GM19023 (cell line): ENCODE measurements around the gene PAF1.

Experiments used
- ATAC-seq: cut with Tn5 transposase; IDR thresholded peaks from one replicate; pipeline ENCODE4 v1.9.1; 2021; ENCODE audit warnings: mild to moderate bottlenecking, moderate library complexity; ENCODE audit not compliant: unreplicated experiment

PAF1 gene

DNA sequence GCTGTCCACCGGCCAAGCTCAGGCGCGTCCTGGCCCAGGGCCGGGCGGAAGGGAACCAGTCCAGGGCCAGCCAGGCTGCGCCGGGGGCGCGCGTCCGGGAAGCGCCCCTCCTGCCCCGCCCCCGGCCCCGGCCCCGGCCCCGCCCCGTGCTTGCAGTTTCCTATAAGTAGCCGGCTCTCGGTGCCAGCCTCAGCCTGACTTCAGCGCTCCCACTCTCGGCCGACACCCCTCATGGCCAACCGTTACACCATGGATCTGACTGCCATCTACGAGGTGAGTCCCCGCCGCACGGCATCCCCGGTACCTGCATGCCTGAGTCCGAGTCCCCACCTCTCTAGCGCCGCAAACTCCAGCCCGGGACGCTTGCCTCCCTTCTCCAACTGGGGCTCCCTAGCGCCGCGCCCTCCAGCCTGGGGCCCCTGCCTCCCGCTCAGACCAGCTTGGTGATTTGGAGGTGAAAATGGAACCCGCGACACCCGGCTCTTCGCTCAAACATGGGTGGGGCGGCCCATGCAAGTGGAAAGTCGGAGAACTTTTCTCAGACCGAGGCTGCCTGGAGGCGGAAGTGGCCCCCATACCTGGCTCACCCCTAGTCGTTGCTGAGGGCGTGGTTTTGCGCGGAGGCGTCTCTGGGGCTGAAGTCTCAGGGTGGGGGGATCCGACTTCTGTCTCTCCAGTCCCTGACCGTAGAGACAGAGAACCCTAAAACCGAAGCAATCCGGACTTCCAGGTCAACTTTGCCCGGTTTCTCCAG, 15.9 kb upstream of the PAF1 start, which contains the start of gene ZFP36:
TSS of gene ZFP36 (plus strand) at position 192 of the 754 bp plus-strand sequence. CDS start at position 250, 58 bp downstream.
- peak; percentile 13 for ATAC-seq

GRCh38 chr19:39405958-39406655, 15.2 kb upstream of the PAF1 start:
- no peak for ATAC-seq

- ATAC-seq: no peak
Measured at GRCh38 chr19:39405261-39405957, 14.5 kb upstream of the PAF1 start.

DNA sequence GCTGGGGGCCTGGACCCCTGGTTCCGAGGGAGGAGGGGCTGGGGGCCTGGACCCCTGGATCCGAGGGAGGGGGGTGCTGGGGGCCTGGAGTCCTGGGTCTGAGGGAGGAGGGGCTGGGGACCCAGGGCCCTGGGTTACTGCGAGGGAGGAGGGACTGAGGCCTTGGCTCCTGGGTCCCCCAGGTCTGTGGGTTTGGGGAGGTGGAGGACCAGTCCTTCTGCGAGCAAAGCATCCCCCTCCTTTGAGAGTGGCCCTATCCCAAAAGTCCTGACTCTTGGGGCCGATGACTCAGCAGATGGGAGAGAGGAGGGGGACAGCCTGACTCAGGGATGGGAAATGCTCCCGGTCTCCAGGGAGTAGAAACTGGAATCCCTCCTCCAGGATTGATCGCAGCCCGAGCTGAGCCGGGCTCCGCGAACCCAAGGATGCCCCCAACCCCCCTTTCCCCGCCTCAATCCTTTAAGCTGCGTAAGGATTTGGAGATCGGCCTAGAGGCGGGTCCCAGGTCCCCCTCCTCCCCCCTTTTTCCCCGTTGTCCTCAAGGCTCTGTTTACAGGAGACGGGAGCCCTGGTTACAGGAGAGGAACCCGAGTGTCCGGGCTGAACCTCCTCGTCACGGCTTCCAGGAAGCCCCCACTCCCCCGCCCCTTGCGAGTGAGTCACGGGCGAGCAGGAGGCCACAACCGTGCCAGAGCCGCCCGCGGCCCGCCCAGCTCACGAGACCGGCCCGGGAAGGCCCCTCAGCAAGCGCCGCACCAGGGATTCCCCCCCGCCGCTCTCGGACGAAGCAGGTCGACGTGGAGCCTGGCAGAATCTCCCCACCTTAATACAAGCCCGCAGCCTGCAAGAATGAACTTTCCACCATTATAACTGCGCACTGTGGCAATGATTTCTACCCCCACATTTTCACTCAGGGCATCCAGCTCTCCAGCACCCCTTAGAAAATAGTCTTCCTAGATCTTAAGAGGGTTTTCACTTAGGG, 12.7 kb upstream of the PAF1 start:
- ATAC-seq: no peak

GRCh38 chr19:39402346-39403300, 11.7 kb upstream of the PAF1 start:
- ATAC-seq: peak; percentile 17

- peak; percentile 32 for ATAC-seq
Measured at GRCh38 chr19:39401549-39402345, 10.8 kb upstream of the PAF1 start.

- ATAC-seq: no peak
Measured at GRCh38 chr19:39401070-39401548, 10.2 kb upstream of the PAF1 start.

GRCh38 chr19:39400061-39400460, 9.2 kb upstream of the PAF1 start:
- no peak for ATAC-seq

DNA sequence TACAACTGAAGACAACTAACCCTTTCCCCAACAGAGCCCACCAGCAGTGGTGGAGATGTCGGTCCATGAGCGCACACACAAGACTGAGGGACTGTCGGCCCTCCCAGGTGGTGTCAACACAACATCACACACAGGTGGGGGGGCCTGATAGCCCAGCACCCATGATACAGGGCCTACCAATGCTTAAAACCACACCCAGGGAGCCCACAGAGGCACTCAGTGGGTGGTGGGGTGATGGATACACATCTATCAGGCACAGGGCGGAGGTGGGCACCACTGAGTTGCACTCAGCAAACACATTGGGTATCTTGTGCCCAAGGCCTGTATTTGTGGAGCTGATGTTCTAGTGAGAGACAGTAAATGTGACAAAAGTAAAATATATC, 8.8 kb upstream of the PAF1 start:
- no peak for ATAC-seq

GRCh38 chr19:39398297-39398864, 7.5 kb upstream of the PAF1 start:
- no peak for ATAC-seq

GRCh38 chr19:39397360-39398296, 6.7 kb upstream of the PAF1 start:
- ATAC-seq: peak; percentile 53

DNA sequence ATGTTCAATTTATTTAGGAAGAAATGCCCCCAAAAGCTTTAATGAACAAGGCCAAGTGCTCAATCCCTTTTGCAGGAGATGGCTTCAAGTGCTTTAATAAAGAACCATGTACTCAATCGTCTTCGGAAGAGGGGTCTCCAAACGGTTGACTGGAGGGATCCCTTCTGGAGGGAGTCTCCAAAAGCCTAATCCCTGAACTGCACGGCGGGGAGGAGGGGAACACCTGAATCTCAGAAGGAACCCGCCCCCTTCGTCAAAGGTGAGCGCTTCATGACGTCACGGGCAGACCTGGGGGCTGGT, 505 bp downstream of the PAF1 start:
- no peak for ATAC-seq

DNA sequence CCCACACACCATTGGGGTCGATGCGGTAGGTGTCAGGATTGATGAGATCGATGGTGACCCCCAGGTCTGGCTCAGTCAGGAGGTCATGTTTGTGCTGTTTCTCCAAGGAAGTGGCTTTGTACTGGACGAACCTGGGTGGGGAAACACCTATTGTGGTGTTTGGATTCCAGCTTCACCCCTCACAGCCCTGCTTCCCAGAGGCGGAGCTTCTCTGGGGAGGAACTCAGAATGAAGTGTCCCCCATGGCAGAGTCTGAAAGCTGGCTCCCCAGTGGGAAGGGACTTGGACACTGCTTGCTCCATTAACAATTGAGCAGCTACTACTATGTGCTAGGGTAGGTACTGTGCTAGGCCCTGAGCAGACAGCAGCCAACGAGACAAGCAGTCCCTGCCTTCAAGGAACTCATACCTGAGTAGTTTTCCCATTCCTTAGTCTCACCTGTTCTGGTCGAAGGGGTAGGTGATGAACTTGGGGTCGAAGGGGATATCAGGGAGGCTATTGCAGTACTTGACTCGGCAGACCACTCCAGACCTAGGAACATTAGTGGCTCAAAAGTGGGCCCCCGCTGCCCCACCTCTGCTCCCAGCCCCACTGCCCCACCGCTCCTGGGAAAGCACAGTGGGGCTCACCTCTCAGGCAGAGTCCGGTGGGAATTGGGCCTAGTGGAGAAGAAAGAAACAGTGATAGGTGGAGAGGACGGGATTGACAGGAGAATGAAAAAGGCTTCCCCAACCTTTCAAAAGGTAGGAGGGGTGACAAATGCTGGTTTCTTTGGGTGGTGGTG, 1.1 kb downstream of the PAF1 start:
- no peak for ATAC-seq

DNA sequence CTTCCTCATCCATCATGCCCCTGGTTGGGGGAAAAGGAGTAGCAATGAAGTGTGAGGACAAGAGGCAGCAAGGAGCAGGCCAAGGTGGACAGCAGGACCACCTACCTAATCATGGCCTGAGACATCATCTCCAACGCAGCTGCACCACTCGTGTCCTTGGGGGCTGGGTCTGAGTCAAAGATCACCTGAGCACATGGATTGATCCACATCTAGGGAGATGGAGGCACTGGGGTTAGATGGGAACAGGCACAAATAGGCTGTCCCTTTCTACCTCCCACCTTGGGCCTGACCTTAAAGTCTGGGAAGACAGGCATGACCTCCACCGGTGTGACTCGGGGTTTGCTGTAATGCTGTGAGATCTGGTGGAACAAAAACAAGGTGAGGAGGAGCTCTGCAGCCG, 2.2 kb downstream of the PAF1 start:
- ATAC-seq: no peak

GRCh38 chr19:39386557-39386956, 4.3 kb downstream of the PAF1 start:
- no peak for ATAC-seq

GRCh38 chr19:39385629-39386411, 5.1 kb downstream of the PAF1 start:
- ATAC-seq: no peak
